VCaP (cell line): ENCODE data around the gene SLC49A3.

ENCODE experiments used
- H3K27ac ChIP-seq: fragments of 450-650 bp; 2 replicates; pipeline ENCODE4 v1.5.1; 2017
- CTCF ChIP-seq: fragments of 450-650 bp; conservative IDR thresholded peaks from 2 replicates; pipeline ENCODE4 v1.5.1; 2017; ENCODE audit warnings: mild to moderate bottlenecking, moderate library complexity

Gene SLC49A3

GRCh38 chr4:653831-654502 lies 35.0 kb downstream of the SLC49A3 start:
- no peak for TF ChIP-seq CTCF
- no peak overlapping the region for H3K27ac ChIP-seq

GRCh38 chr4:653080-653821 lies 35.7 kb downstream of the SLC49A3 start:
- H3K27ac ChIP-seq, result no peak overlapping the region
- no peak for TF ChIP-seq CTCF

- no peak for TF ChIP-seq CTCF
- no peak overlapping the region for H3K27ac ChIP-seq
These were observed 36.9 kb downstream of the SLC49A3 start for GRCh38 chr4:651884-652642.

- no peak overlapping the region for H3K27ac ChIP-seq
- TF ChIP-seq CTCF, result no peak
These were observed 37.7 kb downstream of the SLC49A3 start for GRCh38 chr4:650951-651883.

- no peak overlapping the region for H3K27ac ChIP-seq
- TF ChIP-seq CTCF, result no peak
These were observed 38.5 kb downstream of the SLC49A3 start for GRCh38 chr4:650461-650860.

- TF ChIP-seq CTCF, result no peak
- H3K27ac ChIP-seq, result no peak overlapping the region
These were observed 39.1 kb downstream of the SLC49A3 start for GRCh38 chr4:649751-650310.
